HepG2 (cell line): ENCODE measurements around the gene SDK2. TPM values are rescaled to one million over a fixed set of nuclear protein-coding genes. Genes with fewer than 3 reads are reported as not detected.

Experiments
- ATAC-seq: fragments of 200-7000 bp; cut with Tn5 transposase; 3 replicates; pipeline ENCODE4 v1.9.1; 2020; ENCODE audit warnings: mild to moderate bottlenecking, moderate library complexity
- BruUV-seq: library from RNA; stranded (reverse); fragments of 400-500 nt; replicated peaks from 2 replicates; lab custom pipeline; 2021; lab: Mats Ljungman, UMichigan
- CTCF ChIA-PET: fragments of 300-600 bp; formaldehyde crosslinking; extraction: SDS; loops from one replicate; lab custom pipeline; 2021; ENCODE audit warnings: low total read pairs, inconsistent platforms, low intra/inter-chr PET ratio; lab: Yijun Ruan, JAX
- POLR2A ChIA-PET: fragments of 350-600 bp; sonication (Branson Sonifier 250); formaldehyde crosslinking; loops from one replicate; lab custom pipeline; 2020; ENCODE audit warnings: antibody characterized with exemption, inconsistent platforms; lab: Yijun Ruan, JAX
- DNase-seq: peaks from one replicate; pipeline ENCODE4 v3.0.0-alpha.2; 2015; ENCODE audit warnings: low spot score
- FAIRE-seq: peaks from 3 replicates; lab custom pipeline; 2011; peaks lifted over from hg19 to GRCh38; lab: Jason Lieb, UNC
- H2AFZ ChIP-seq: one replicate; pipeline ENCODE4 v1.6.1; 2011; ENCODE audit warnings: low read length, inconsistent platforms
- H3K27ac ChIP-seq: fragments of 300-600 bp; 3 replicates; pipeline ENCODE4 v1.8.0; 2011; ENCODE audit warnings: mixed run types, mild to moderate bottlenecking, mixed read lengths, low read length, inconsistent platforms; ENCODE audit not compliant: insufficient read depth; ENCODE audit errors: extremely low read length
- H3K27me3 ChIP-seq, 2 experiments: fragments of 200-600 bp in 1 of 2; 2 replicates in 1 of 2; 3 replicates in 1 of 2; pipeline versions ENCODE4 v1.6.0 to v1.8.0; 2011; ENCODE audit warnings: low read length in 2 of 2, mild to moderate bottlenecking in 2 of 2, moderate library complexity in 2 of 2, inconsistent platforms in 1 of 2; ENCODE audit not compliant: insufficient read depth in 2 of 2, control insufficient read depth in 1 of 2
- H3K36me3 ChIP-seq, 2 experiments: fragments of 200-600 bp in 1 of 2; replicated peaks in 1 of 2; 2 replicates in 1 of 2; 3 replicates in 1 of 2; pipeline versions ENCODE4 v1.5.1 to v1.8.0; 2011; ENCODE audit warnings: low read length in 2 of 2, inconsistent platforms in 1 of 2; ENCODE audit not compliant: insufficient read depth in 2 of 2, control insufficient read depth in 1 of 2
- H3K4me1 ChIP-seq: 2 replicates; pipeline ENCODE4 v1.5.1; 2012; ENCODE audit warnings: low read length, inconsistent platforms; ENCODE audit not compliant: insufficient read depth
- H3K4me2 ChIP-seq: 2 replicates; pipeline ENCODE4 v1.6.0; 2011; ENCODE audit warnings: low read depth, low read length, inconsistent platforms
- H3K4me3 ChIP-seq, 3 experiments: fragments of 200-600 bp in 1 of 3; sonication (generic), shearing (Covaris generic) in 1 of 3; replicated peaks in 1 of 3; 2 replicates each; pipeline ENCODE4 v1.5.1; 2011 to 2016; ENCODE audit warnings: low read length in 3 of 3, inconsistent platforms in 2 of 3, low read depth in 2 of 3, mild to moderate bottlenecking in 2 of 3, control low read depth in 1 of 3, mixed read lengths in 1 of 3; ENCODE audit not compliant: insufficient read depth in 1 of 3
- H3K79me2 ChIP-seq: one replicate; pipeline ENCODE4 v1.6.1; 2011; ENCODE audit warnings: low read length, inconsistent platforms; ENCODE audit not compliant: insufficient read depth
- H3K9ac ChIP-seq: 2 replicates; pipeline ENCODE4 v1.6.0; 2011; ENCODE audit warnings: mild to moderate bottlenecking, low read depth, low read length, inconsistent platforms; ENCODE audit not compliant: insufficient read depth
- H3K9me3 ChIP-seq: 2 replicates; pipeline ENCODE4 v1.5.1; 2012; ENCODE audit warnings: mild to moderate bottlenecking, low read length
- H4K20me1 ChIP-seq: 2 replicates; pipeline ENCODE4 v1.6.0; 2011; ENCODE audit warnings: inconsistent platforms, mild to moderate bottlenecking, low read length, moderate library complexity; ENCODE audit not compliant: insufficient read depth
- ATF7-NPFF ChIP-seq: sonication (generic); formaldehyde crosslinking; IDR thresholded peaks from 2 replicates; pipeline ENCODE4 v1.8.1; 2023; ENCODE audit warnings: mild to moderate bottlenecking, low read depth, missing genetic modification reagents, moderate library complexity
- ELF4 ChIP-seq: sonication (generic); formaldehyde crosslinking; IDR thresholded peaks from 2 replicates; pipeline ENCODE4 v1.5.0; 2020; ENCODE audit warnings: missing genetic modification reagents, mild to moderate bottlenecking, moderate library complexity, borderline replicate concordance
- HNRNPK ChIP-seq: fragments of 200-400 bp; formaldehyde crosslinking; IDR thresholded peaks from 2 replicates; pipeline ENCODE4 v1.6.1; 2018; ENCODE audit warnings: low read length, low read depth, moderate library complexity, mild to moderate bottlenecking; ENCODE audit not compliant: poor library complexity, severe bottlenecking
- JUND ChIP-seq: sonication (generic); formaldehyde crosslinking; IDR thresholded peaks from 2 replicates; pipeline ENCODE4 v1.8.0; 2022; ENCODE audit warnings: mild to moderate bottlenecking, missing genetic modification reagents
- KDM5A ChIP-seq: fragments of 200-600 bp; sonication (generic); IDR thresholded peaks from 2 replicates; pipeline ENCODE4 v1.7.0; 2018; ENCODE audit warnings: antibody characterized with exemption, mild to moderate bottlenecking, low read length, borderline replicate concordance
- SRSF4 ChIP-seq: fragments of 200-400 bp; formaldehyde crosslinking; IDR thresholded peaks from one replicate; pipeline ENCODE4 v1.6.1; 2018; ENCODE audit warnings: mild to moderate bottlenecking, low read depth, low read length, moderate library complexity; ENCODE audit not compliant: poor library complexity, severe bottlenecking
- SRSF9 ChIP-seq: fragments of 200-400 bp; formaldehyde crosslinking; IDR thresholded peaks from 2 replicates; pipeline ENCODE4 v1.6.1; 2018; ENCODE audit warnings: borderline replicate concordance, mild to moderate bottlenecking, low read depth, low read length; ENCODE audit not compliant: insufficient read depth, poor library complexity, severe bottlenecking
- TBP ChIP-seq: sonication (generic); formaldehyde crosslinking; IDR thresholded peaks from 2 replicates; pipeline ENCODE4 v1.5.0; 2020; ENCODE audit warnings: missing genetic modification reagents
- TEAD2 ChIP-seq: sonication (generic); formaldehyde crosslinking; IDR thresholded peaks from 2 replicates; pipeline ENCODE4 v1.9.0; 2021; ENCODE audit warnings: missing genetic modification reagents
- ZBTB42 ChIP-seq: sonication (generic); formaldehyde crosslinking; IDR thresholded peaks from 2 replicates; pipeline ENCODE4 v1.5.0; 2020; ENCODE audit warnings: mild to moderate bottlenecking, missing genetic modification reagents
- ZNF333 ChIP-seq: sonication (generic); formaldehyde crosslinking; IDR thresholded peaks from 2 replicates; pipeline ENCODE4 v1.4.0; 2020; ENCODE audit warnings: mild to moderate bottlenecking, missing genetic modification reagents, borderline replicate concordance
- ZNF407 ChIP-seq: sonication (generic); formaldehyde crosslinking; IDR thresholded peaks from one replicate; pipeline ENCODE4 v1.5.1; 2020; ENCODE audit warnings: mild to moderate bottlenecking, missing genetic modification reagents; ENCODE audit errors: not compliant biosample characterization
- ZNF446 ChIP-seq: sonication (generic); formaldehyde crosslinking; IDR thresholded peaks from 2 replicates; pipeline ENCODE4 v1.5.0; 2020; ENCODE audit warnings: mild to moderate bottlenecking, missing genetic modification reagents
- ZNF598 ChIP-seq: sonication (generic); formaldehyde crosslinking; IDR thresholded peaks from 2 replicates; pipeline ENCODE4 v1.5.1; 2020; ENCODE audit warnings: mild to moderate bottlenecking, missing genetic modification reagents, borderline replicate concordance
- ZNF607 ChIP-seq: sonication (generic); formaldehyde crosslinking; IDR thresholded peaks from 2 replicates; pipeline ENCODE4 v1.5.1; 2020; ENCODE audit warnings: missing genetic modification reagents, mild to moderate bottlenecking, borderline replicate concordance
- ZNF816 ChIP-seq: sonication (generic); formaldehyde crosslinking; IDR thresholded peaks from 2 replicates; pipeline ENCODE4 v1.8.0; 2022; ENCODE audit warnings: missing genetic modification reagents, mild to moderate bottlenecking, borderline replicate concordance
- WGBS: methylation state at CpG from one replicate; pipeline ENCODE4 v1.1.6; 2017; ENCODE audit warnings: low lambda C conversion rate; 5-methylcytosine and 5-hydroxymethylcytosine counted together
- in situ Hi-C: cut with HindIII; loops from 2 replicates; pipeline ENCODE4 v1.10.0; 2017; ENCODE audit warnings: low pct_unique_long_range_greater_than_20kb; ENCODE audit not compliant: extremely low pct_ligation_motif_present
- intact Hi-C: fragments of 100-400 bp; cut with micrococcal nuclease; formaldehyde crosslinking; loops from one replicate; pipeline ENCODE4 v1.10.0; 2022; ENCODE audit not compliant: unreplicated experiment
- polyA plus RNA-seq, 8 experiments: library from polyadenylated mRNA; depleted of rRNA in 3 of 8; stranded (reverse) in 7 of 8; unstranded in 1 of 8; fragments of >200 nt; fragmentation: Illumina TruSeq in 4 of 8; extraction: Trizol in 4 of 8; gene quantifications; 2 replicates each; pipeline versions ENCODE4 v1.2.1 to v1.2.3, GENCODE V29; 2011 to 2016; ENCODE audit warnings: low read depth in 4 of 8, missing spikeins in 1 of 8, mixed read lengths in 1 of 8; ENCODE audit not compliant: insufficient read depth in 1 of 8
- total RNA-seq, 5 experiments: library from RNA; depleted of rRNA; stranded (reverse); fragments of >200 nt; fragmentation: Illumina TruSeq; extraction: Trizol; gene quantifications; 2 replicates each; pipeline ENCODE4 v1.2.3, GENCODE V29; 2016; ENCODE audit warnings: low read depth in 1 of 5

Gene SDK2
- total and polyA plus RNA-seq, 2 of the 13 experiments (the other 11 are each of a cell fraction or from before 2014, with no cell fraction given) = not detected

GRCh38 chr17:73605444-73605843, 38.8 kb downstream of the SDK2 start (continued):
- TF ChIP-seq SRSF9 = no peak
- no peak for TF ChIP-seq ATF7-NPFF (CRISPR knock-in tag)
- TF ChIP-seq HNRNPK = no peak

GRCh38 chr17:73604476-73604875, 39.8 kb downstream of the SDK2 start:
- in situ Hi-C loops = no loop called here
- no peak for TF ChIP-seq SRSF4
- TF ChIP-seq ELF4 (CRISPR knock-in tag) = no peak
- TF ChIP-seq TEAD2 (CRISPR knock-in tag) = no peak
- TF ChIP-seq ZNF598 (CRISPR knock-in tag) = no peak
- TF ChIP-seq KDM5A = no peak
- TF ChIP-seq JUND (CRISPR knock-in tag) = no peak
- TF ChIP-seq ZNF607 (CRISPR knock-in tag) = no peak
- no peak for TF ChIP-seq TBP (CRISPR knock-in tag)
- no peak for TF ChIP-seq ZNF407 (CRISPR knock-in tag)
- TF ChIP-seq ZNF333 (CRISPR knock-in tag) = no peak
- no peak for TF ChIP-seq ZNF446 (CRISPR knock-in tag)
- TF ChIP-seq ZNF816 = no peak
- no peak for TF ChIP-seq ZBTB42 (CRISPR knock-in tag)

More at GRCh38 chr17:73604476-73604875, 39.8 kb downstream of the SDK2 start:
- Histone ChIP-seq H4K20me1 (no peaks in the 10 kb centered on the region), H3K79me2 (no peaks in the 10 kb centered on the region), H3K4me2 (no peak overlapping the region), H3K36me3 (no peaks in the 10 kb centered on the region), H3K9me3 (no peaks in the 10 kb centered on the region), H3K27me3 (peaks cover 7 to 72% of the 10 kb centered on the region in 2 experiments; a peak in 4 of 5 replicates), H3K4me1 (no peaks in the 10 kb centered on the region), H3K9ac (no peak overlapping the region), H3K4me3 (no peak overlapping the region), H3K27ac (no peak overlapping the region), H2AFZ (no peak overlapping the region)
- POLR2A ChIA-PET = no interaction called here
- no peak for FAIRE-seq
- WGBS = 26% methylated on average over 7 of the region's 7 CpGs
- DNase-seq = no peak
- no peak; the same call in 2 of the 3 replicates for ATAC-seq
- CTCF ChIA-PET = no interaction called here
- BruUV-seq = no TSS peak
- intact Hi-C loops = no loop called here
